NCI-H2196 (cell line): Measurements from ENCODE around the gene OTUD3.

Experiments
- DNase-seq: peaks from one replicate; lab custom pipeline; 2025; ENCODE audit not compliant: unreplicated experiment; lab: John Stamatoyannopoulos, UW

OTUD3 gene

GRCh38 chr1:19946331-19946751, 64.1 kb downstream of the OTUD3 start:
- no peak for DNase-seq

GRCh38 chr1:19946971-19947370, 64.8 kb downstream of the OTUD3 start:
- DNase-seq, result no peak

GRCh38 chr1:19949016-19949415, 66.8 kb downstream of the OTUD3 start:
- no peak for DNase-seq

GRCh38 chr1:19954059-19954458, 71.9 kb downstream of the OTUD3 start:
- DNase-seq, result no peak

- DNase-seq, result no peak
These were observed 73.5 kb downstream of the OTUD3 start for GRCh38 chr1:19955534-19956170.

GRCh38 chr1:19957779-19958178, 75.6 kb downstream of the OTUD3 start:
- DNase-seq, result no peak

GRCh38 chr1:19960591-19960990, 78.4 kb downstream of the OTUD3 start:
- no peak for DNase-seq
